Measurements from ENCODE around the gene ZSWIM4. TPM values are rescaled to one million over a fixed set of nuclear protein-coding genes. Genes with fewer than 3 reads are reported as not detected.

Gene ZSWIM4
- total and polyA plus RNA-seq, 2 of the 13 experiments (the other 11 are each of a cell fraction or from before 2014, with no cell fraction given), result 0.33 to 0.86 TPM

DNA sequence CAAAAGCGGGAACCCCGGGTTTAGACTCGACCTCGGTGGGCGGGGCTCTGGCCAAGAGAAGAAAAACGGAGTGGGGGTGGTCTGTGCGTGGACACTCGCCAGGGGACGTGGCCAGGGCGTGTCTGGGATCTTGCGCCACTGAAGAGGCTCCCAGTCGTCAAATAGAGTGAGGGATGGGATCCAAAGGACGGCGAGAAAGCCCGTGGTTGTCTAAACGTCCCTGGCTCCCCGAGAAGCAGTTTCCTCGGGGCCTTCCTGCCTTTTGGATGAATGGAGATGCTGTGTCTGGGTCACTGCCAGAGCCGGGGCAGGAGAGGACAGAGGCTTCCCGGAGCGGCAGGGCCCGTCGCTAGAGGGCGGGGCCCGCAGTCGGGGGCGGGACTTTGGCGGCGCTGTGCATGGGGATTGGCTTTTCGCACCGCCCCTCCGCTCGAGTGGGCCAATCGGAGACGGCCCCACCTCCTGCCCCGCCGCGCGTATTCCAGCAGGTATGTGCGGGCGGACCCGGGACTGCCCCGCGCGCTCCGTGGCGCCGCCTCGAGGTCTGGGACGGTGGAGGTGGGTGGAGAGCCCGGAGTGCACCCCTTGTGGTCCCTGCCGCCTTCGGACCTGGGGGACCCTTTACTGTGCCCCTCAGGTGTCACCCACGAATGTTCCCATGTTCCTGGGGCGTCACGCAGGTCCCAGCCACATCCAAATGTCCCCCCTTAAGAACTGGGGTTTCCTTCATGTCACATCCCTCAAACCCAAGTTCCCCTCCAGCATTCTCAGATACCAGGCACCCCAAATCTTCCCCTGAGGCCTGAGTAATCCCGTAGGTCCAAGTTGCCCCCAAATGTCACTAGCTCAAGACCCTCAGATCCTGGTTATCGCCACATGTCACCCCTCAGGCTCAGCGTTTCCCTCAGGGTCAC, 38.3 kb downstream of the ZSWIM4 start (continued):
- TF ChIP-seq KAT7 (CRISPR knock-in tag; IDR thresholded peaks at IDR 0.05; ENCODE audit: borderline replicate concordance) (no peak), ZNF770 (CRISPR knock-in tag; IDR thresholded peaks at IDR 0.05) (peak; percentile 53; the same call in 1 of the 2 replicates), ZSCAN20 (CRISPR knock-in tag; IDR thresholded peaks at IDR 0.05; ENCODE audit: borderline replicate concordance) (no peak), MTA1 (CRISPR knock-in tag; IDR thresholded peaks at IDR 0.05; ENCODE audit: borderline replicate concordance) (no peak), RAD21 (CRISPR knock-in tag; IDR thresholded peaks at IDR 0.05) (peak; percentile 79), DRAP1 (CRISPR knock-in tag; IDR thresholded peaks at IDR 0.05) (peak; percentile 46; the same call in 1 of the 2 replicates), FOXK1 (CRISPR knock-in tag; IDR thresholded peaks at IDR 0.05; ENCODE audit: borderline replicate concordance, low read depth) (no peak), MAX (IDR thresholded peaks at IDR 0.05) (peak; percentile 68; the same call in 1 of the 2 replicates), ERF (CRISPR knock-in tag; IDR thresholded peaks at IDR 0.05) (no peak), NONO (IDR thresholded peaks at IDR 0.05) (no peak), NONO (CRISPR knock-in tag; conservative IDR thresholded peaks at IDR 0.05) (peak; percentile 59), ZSCAN25 (CRISPR knock-in tag; IDR thresholded peaks at IDR 0.05) (0 out of 2 replicates have a peak, but pooled peaks have one; percentile 36), MEIS2 (CRISPR knock-in tag; IDR thresholded peaks at IDR 0.05) (no peak; the same call in none of the 2 replicates), TAF15 (IDR thresholded peaks at IDR 0.05; ENCODE audit: low read depth, low read length, poor library complexity, severe bottlenecking) (peak; percentile 70), RBFOX2 (IDR thresholded peaks at IDR 0.05; ENCODE audit: low read depth, low read length) (peak; percentile 85), NFYC (CRISPR knock-in tag; IDR thresholded peaks at IDR 0.05) (peak; percentile 97), STAT5B (CRISPR knock-in tag; IDR thresholded peaks at IDR 0.05) (no peak), ZFP90 (CRISPR knock-in tag; IDR thresholded peaks at IDR 0.05; ENCODE audit: borderline replicate concordance) (peak; percentile 61; the same call in 1 of the 2 replicates), TBX2 (CRISPR knock-in tag; IDR thresholded peaks at IDR 0.05; ENCODE audit: borderline replicate concordance) (peak; percentile 38; the same call in 1 of the 2 replicates), PHF8 (CRISPR knock-in tag; IDR thresholded peaks at IDR 0.05) (peak; percentile 52), NR2F1 (CRISPR knock-in tag; IDR thresholded peaks at IDR 0.05) (no peak)
- TF ChIP-seq, protein P1, sequence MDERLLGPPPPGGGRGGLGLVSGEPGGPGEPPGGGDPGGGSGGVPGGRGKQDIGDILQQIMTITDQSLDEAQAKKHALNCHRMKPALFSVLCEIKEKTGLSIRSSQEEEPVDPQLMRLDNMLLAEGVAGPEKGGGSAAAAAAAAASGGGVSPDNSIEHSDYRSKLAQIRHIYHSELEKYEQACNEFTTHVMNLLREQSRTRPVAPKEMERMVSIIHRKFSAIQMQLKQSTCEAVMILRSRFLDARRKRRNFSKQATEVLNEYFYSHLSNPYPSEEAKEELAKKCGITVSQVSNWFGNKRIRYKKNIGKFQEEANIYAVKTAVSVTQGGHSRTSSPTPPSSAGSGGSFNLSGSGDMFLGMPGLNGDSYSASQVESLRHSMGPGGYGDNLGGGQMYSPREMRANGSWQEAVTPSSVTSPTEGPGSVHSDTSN (CRISPR knock-in tag; IDR thresholded peaks at IDR 0.05), result peak; percentile 92
- TF ChIP-seq, protein P2, sequence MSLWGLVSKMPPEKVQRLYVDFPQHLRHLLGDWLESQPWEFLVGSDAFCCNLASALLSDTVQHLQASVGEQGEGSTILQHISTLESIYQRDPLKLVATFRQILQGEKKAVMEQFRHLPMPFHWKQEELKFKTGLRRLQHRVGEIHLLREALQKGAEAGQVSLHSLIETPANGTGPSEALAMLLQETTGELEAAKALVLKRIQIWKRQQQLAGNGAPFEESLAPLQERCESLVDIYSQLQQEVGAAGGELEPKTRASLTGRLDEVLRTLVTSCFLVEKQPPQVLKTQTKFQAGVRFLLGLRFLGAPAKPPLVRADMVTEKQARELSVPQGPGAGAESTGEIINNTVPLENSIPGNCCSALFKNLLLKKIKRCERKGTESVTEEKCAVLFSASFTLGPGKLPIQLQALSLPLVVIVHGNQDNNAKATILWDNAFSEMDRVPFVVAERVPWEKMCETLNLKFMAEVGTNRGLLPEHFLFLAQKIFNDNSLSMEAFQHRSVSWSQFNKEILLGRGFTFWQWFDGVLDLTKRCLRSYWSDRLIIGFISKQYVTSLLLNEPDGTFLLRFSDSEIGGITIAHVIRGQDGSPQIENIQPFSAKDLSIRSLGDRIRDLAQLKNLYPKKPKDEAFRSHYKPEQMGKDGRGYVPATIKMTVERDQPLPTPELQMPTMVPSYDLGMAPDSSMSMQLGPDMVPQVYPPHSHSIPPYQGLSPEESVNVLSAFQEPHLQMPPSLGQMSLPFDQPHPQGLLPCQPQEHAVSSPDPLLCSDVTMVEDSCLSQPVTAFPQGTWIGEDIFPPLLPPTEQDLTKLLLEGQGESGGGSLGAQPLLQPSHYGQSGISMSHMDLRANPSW (CRISPR knock-in tag; IDR thresholded peaks at IDR 0.05; ENCODE audit: borderline replicate concordance), result no peak
